ENCODE measurements around the gene MAP4.

- TF ChIP-seq TCF12 (IDR thresholded peaks at IDR 0.05; ENCODE audit: low read depth) (no peak), RAD21 (IDR thresholded peaks at IDR 0.05; ENCODE audit: low read depth) (no peak), EP300 (IDR thresholded peaks at IDR 0.05; ENCODE audit: borderline replicate concordance) (no peak), CEBPB (IDR thresholded peaks at IDR 0.05) (no peak)
- TF ChIP-seq, protein P1, sequence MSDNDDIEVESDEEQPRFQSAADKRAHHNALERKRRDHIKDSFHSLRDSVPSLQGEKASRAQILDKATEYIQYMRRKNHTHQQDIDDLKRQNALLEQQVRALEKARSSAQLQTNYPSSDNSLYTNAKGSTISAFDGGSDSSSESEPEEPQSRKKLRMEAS (IDR thresholded peaks at IDR 0.05) = no peak
Measured at GRCh38 chr3:47985381-47985780, 30.8 kb downstream of the MAP4 start.

Data from Ishikawa (cell line).